H9 (cell line): ENCODE measurements around the gene TAF11L9. TPM values are rescaled to one million over a fixed set of nuclear protein-coding genes. Genes with fewer than 3 reads are reported as not detected.
"Not testable (repeated sequence)": the region's sequence is repeated elsewhere in the genome, so short reads cannot be mapped to it uniquely, and the experiment has no call there.

Experiments used
- DNase-seq: peaks from one replicate; pipeline ENCODE4 v3.0.0-alpha.2; 2017
- H2AFZ ChIP-seq: one replicate; pipeline ENCODE4 v1.6.1; 2013; ENCODE audit warnings: mild to moderate bottlenecking, low read length, control low read depth, moderate library complexity
- H2AK5ac ChIP-seq: 2 replicates; pipeline ENCODE4 v1.6.1; 2013; ENCODE audit warnings: low read length, control low read depth, mixed read lengths; ENCODE audit not compliant: insufficient read length
- H2BK120ac ChIP-seq: one replicate; pipeline ENCODE4 v1.6.1; 2013; ENCODE audit warnings: low read depth, mild to moderate bottlenecking, low read length, control low read depth, inconsistent platforms; ENCODE audit not compliant: poor library complexity, severe bottlenecking
- H2BK12ac ChIP-seq: 2 replicates; pipeline ENCODE4 v1.6.1; 2013; ENCODE audit warnings: low read length, control low read depth, mixed read lengths, low read depth; ENCODE audit not compliant: insufficient read length
- H2BK15ac ChIP-seq: 2 replicates; pipeline ENCODE4 v1.6.1; 2013; ENCODE audit warnings: low read depth, low read length, control low read depth
- H2BK20ac ChIP-seq: one replicate; pipeline ENCODE4 v1.6.1; 2013; ENCODE audit warnings: low read depth, mild to moderate bottlenecking, low read length, control low read depth, inconsistent platforms; ENCODE audit not compliant: poor library complexity, severe bottlenecking
- H2BK5ac ChIP-seq: 2 replicates; pipeline ENCODE4 v1.6.1; 2013; ENCODE audit warnings: low read length, control low read depth, mixed read lengths; ENCODE audit not compliant: insufficient read length
- H3K14ac ChIP-seq: 2 replicates; pipeline ENCODE4 v1.6.1; 2013; ENCODE audit warnings: low read length, control low read depth; ENCODE audit not compliant: insufficient read depth
- H3K18ac ChIP-seq: 2 replicates; pipeline ENCODE4 v1.6.1; 2013; ENCODE audit warnings: low read depth, mild to moderate bottlenecking, mixed read lengths, low read length, control low read depth; ENCODE audit not compliant: insufficient read length
- H3K23ac ChIP-seq: 2 replicates; pipeline ENCODE4 v1.6.1; 2013; ENCODE audit warnings: low read length, control low read depth, mixed read lengths, low read depth; ENCODE audit not compliant: insufficient read length
- H3K23me2 ChIP-seq: 2 replicates; pipeline ENCODE4 v1.6.1; 2013; ENCODE audit warnings: low read depth, mild to moderate bottlenecking, mixed read lengths, low read length, control low read depth; ENCODE audit not compliant: insufficient read length, poor library complexity, severe bottlenecking
- H3K27ac ChIP-seq: 2 replicates; pipeline ENCODE4 v1.5.1; 2013; ENCODE audit warnings: low read length, control low read depth, mixed read lengths, low read depth; ENCODE audit not compliant: insufficient read length
- H3K27me3 ChIP-seq: 2 replicates; pipeline ENCODE4 v1.6.1; 2013; ENCODE audit warnings: low read length, control low read depth, inconsistent platforms; ENCODE audit not compliant: insufficient read depth
- H3K4ac ChIP-seq: 2 replicates; pipeline ENCODE4 v1.6.1; 2013; ENCODE audit warnings: low read depth, mild to moderate bottlenecking, control low read depth, inconsistent platforms, low read length, moderate library complexity
- H3K4me1 ChIP-seq: 2 replicates; pipeline ENCODE4 v1.6.1; 2013; ENCODE audit warnings: low read length, control low read depth, inconsistent platforms; ENCODE audit not compliant: insufficient read depth
- H3K4me2 ChIP-seq: 2 replicates; pipeline ENCODE4 v1.6.1; 2013; ENCODE audit warnings: low read length, control low read depth, mixed read lengths; ENCODE audit not compliant: insufficient read length, insufficient read depth
- H3K56ac ChIP-seq: 2 replicates; pipeline ENCODE4 v1.6.1; 2013; ENCODE audit warnings: low read depth, mild to moderate bottlenecking, mixed read lengths, low read length, control low read depth; ENCODE audit not compliant: insufficient read length
- H3K79me1 ChIP-seq: 2 replicates; pipeline ENCODE4 v1.6.1; 2013; ENCODE audit warnings: low read depth, mild to moderate bottlenecking, moderate library complexity, low read length, control low read depth, inconsistent platforms; ENCODE audit not compliant: insufficient read depth, poor library complexity, severe bottlenecking
- H3K79me2 ChIP-seq: 2 replicates; pipeline ENCODE4 v1.6.1; 2013; ENCODE audit warnings: low read length, control low read depth, inconsistent platforms; ENCODE audit not compliant: insufficient read depth
- H3K9ac ChIP-seq: 2 replicates; pipeline ENCODE4 v1.6.1; 2013; ENCODE audit warnings: low read length, control low read depth, mixed read lengths; ENCODE audit not compliant: insufficient read length; ENCODE audit errors: extremely low read depth
- H3K9me3 ChIP-seq: one replicate; pipeline ENCODE4 v1.6.1; 2013; ENCODE audit warnings: low read depth, low read length, inconsistent platforms; ENCODE audit not compliant: control insufficient read depth
- H3T11ph ChIP-seq: one replicate; pipeline ENCODE4 v1.6.1; 2013; ENCODE audit warnings: mild to moderate bottlenecking, low read length, control low read depth, inconsistent platforms
- H4K20me1 ChIP-seq: one replicate; pipeline ENCODE4 v1.6.1; 2013; ENCODE audit not compliant: control insufficient read depth, insufficient read length, insufficient read depth
- H4K5ac ChIP-seq: 2 replicates; pipeline ENCODE4 v1.6.1; 2013; ENCODE audit warnings: low read depth, mild to moderate bottlenecking, mixed read lengths, low read length, control low read depth; ENCODE audit not compliant: insufficient read length
- H4K8ac ChIP-seq: replicated peaks from 2 replicates; pipeline ENCODE4 v1.6.1; 2013; ENCODE audit warnings: low read length, control low read depth, mixed read lengths, low read depth; ENCODE audit not compliant: insufficient read length
- H4K91ac ChIP-seq: 2 replicates; pipeline ENCODE4 v1.6.1; 2013; ENCODE audit warnings: low read depth, mild to moderate bottlenecking, moderate library complexity, mixed read lengths, low read length, control low read depth; ENCODE audit not compliant: insufficient read length
- H3K27ac Mint-ChIP-seq, 3 experiments: 2 replicates in 2 of 3; 3 replicates in 1 of 3; pipeline ENCODE4 v1.8.0; 2020 to 2021; ENCODE audit warnings: mixed read lengths in 3 of 3, mild to moderate bottlenecking in 1 of 3, moderate library complexity in 1 of 3
- H3K27me3 Mint-ChIP-seq: 2 replicates; pipeline ENCODE4 v1.8.0; 2021; ENCODE audit warnings: low read depth, mild to moderate bottlenecking, moderate library complexity, mixed read lengths
- H3K36me3 Mint-ChIP-seq, 3 experiments: 2 replicates in 2 of 3; 3 replicates in 1 of 3; pipeline ENCODE4 v1.8.0; 2020 to 2021; ENCODE audit warnings: low read depth in 3 of 3, mixed read lengths in 3 of 3; ENCODE audit not compliant: insufficient read depth in 1 of 3
- H3K4me1 Mint-ChIP-seq, 2 experiments: 2 replicates each; pipeline ENCODE4 v1.8.0; 2020; ENCODE audit warnings: mixed read lengths in 2 of 2
- H3K4me3 Mint-ChIP-seq, 2 experiments: 2 replicates in 1 of 2; 3 replicates in 1 of 2; pipeline ENCODE4 v1.8.0; 2020 to 2021; ENCODE audit warnings: mild to moderate bottlenecking in 2 of 2, mixed read lengths in 2 of 2, moderate library complexity in 1 of 2
- H3K9me3 Mint-ChIP-seq, 2 experiments: 2 replicates in 1 of 2; 3 replicates in 1 of 2; pipeline ENCODE4 v1.8.0; 2020; ENCODE audit warnings: mild to moderate bottlenecking in 2 of 2, mixed read lengths in 2 of 2, moderate library complexity in 1 of 2
- WGBS: extraction: QIAGEN DNeasy Blood & Tissue Kit; methylation state at CpG from one replicate; pipeline ENCODE4 v1.1.7; 2013; ENCODE audit warnings: missing lambda C conversion rate, low lambda C conversion rate, mixed read lengths; ENCODE audit not compliant: insufficient read length; ENCODE audit errors: extremely low coverage; 5-methylcytosine and 5-hydroxymethylcytosine counted together
- long read RNA-seq: library from polyadenylated mRNA; unstranded; transcript quantifications from one replicate; pipeline ENCODE4 v2.0.0, GENCODE V29; 2020
- total RNA-seq: library from RNA; stranded (reverse); gene quantifications from 2 replicates; pipeline ENCODE4 v1.2.1, GENCODE V29; 2021

Gene TAF11L9
- not detected in 2 replicates for total RNA-seq
- long read RNA-seq, result 0 reads

GRCh38 chr5:17594255-17594654 lies at the start of gene TAF11L9:
TAF11L9 (minus strand) TSS chr5:17594394.
- H3K23me2 ChIP-seq, H3K23ac ChIP-seq, H3K27ac Mint-ChIP-seq, H2BK15ac ChIP-seq, H4K5ac ChIP-seq, H3K4me2 ChIP-seq, H4K91ac ChIP-seq, H3K9ac ChIP-seq, H4K20me1 ChIP-seq, H3K79me2 ChIP-seq, H3K9me3 Mint-ChIP-seq, H4K8ac ChIP-seq, DNase-seq, H3K14ac ChIP-seq, H2BK12ac ChIP-seq, H2BK20ac ChIP-seq, H3K79me1 ChIP-seq, H3K9me3 ChIP-seq, H3K4me1 ChIP-seq, H2BK5ac ChIP-seq, H3K27me3 ChIP-seq, H3K4me1 Mint-ChIP-seq, H3K36me3 Mint-ChIP-seq, H3K56ac ChIP-seq, H3K4ac ChIP-seq, H3K27me3 Mint-ChIP-seq, H3K18ac ChIP-seq, H3K27ac ChIP-seq, H3T11ph ChIP-seq, H2BK120ac ChIP-seq, H3K4me3 Mint-ChIP-seq, H2AFZ ChIP-seq, H2AK5ac ChIP-seq: not testable (repeated sequence)
- no CpG with 5 or more reads among the region's 15 CpGs for WGBS
